T-cell (primary cell): Measurements from ENCODE around the gene PRKN. TPM values are rescaled to one million over a fixed set of nuclear protein-coding genes. Genes with fewer than 3 reads are reported as not detected.

Source experiments
- ATAC-seq, 4 experiments: fragments of 200-7000 bp in 3 of 4; fragments of 150-1000 bp in 1 of 4; cut with Tn5 transposase; replicated peaks in 1 of 4; 1 replicate in 3 of 4; 2 replicates in 1 of 4; pipeline ENCODE4 v1.10.0; 2021; ENCODE audit warnings: moderate library complexity in 3 of 4, mild to moderate bottlenecking in 2 of 4, moderate number of reproducible peaks in 1 of 4
- CTCF ChIA-PET, 2 donors: fragments of 300-600 bp; sonication (Branson Sonifier 250); formaldehyde crosslinking; loops; one replicate each; lab custom pipeline; 2022; ENCODE audit warnings: antibody characterized with exemption in 2 of 2; lab: Charles Lee
- POLR2A ChIA-PET, 2 donors: fragments of 300-600 bp; sonication (Branson Sonifier 250); formaldehyde crosslinking; loops; one replicate each; lab custom pipeline; 2022; ENCODE audit warnings: antibody characterized with exemption in 2 of 2; lab: Charles Lee
- DNase-seq, 35 experiments: peaks; one replicate each; pipeline versions ENCODE4 v3.0.0 to v3.0.0-alpha.2; 2013 to 2023
- H3K27ac ChIP-seq: one replicate; pipeline ENCODE4 v1.5.1; 2013; ENCODE audit warnings: low read length
- H3K27me3 ChIP-seq, 2 experiments: replicated peaks in 1 of 2; 1 replicate in 1 of 2; 2 replicates in 1 of 2; pipeline versions ENCODE4 v1.6.1 to v1.7.0; 2013; ENCODE audit warnings: low read length in 1 of 2, mixed read lengths in 1 of 2; ENCODE audit not compliant: control insufficient read depth in 2 of 2, insufficient read depth in 2 of 2; ENCODE audit errors: extremely low read depth in 1 of 2
- H3K36me3 ChIP-seq, 2 donors: 1 replicate in 1 of 2; 2 replicates in 1 of 2; pipeline versions ENCODE4 v1.6.1 to v1.7.0; 2013; ENCODE audit warnings: low read length in 1 of 2; ENCODE audit not compliant: control insufficient read depth in 2 of 2, insufficient read depth in 1 of 2; ENCODE audit errors: extremely low read depth in 1 of 2
- H3K4me1 ChIP-seq, 2 experiments: 1 replicate in 1 of 2; 2 replicates in 1 of 2; pipeline versions ENCODE4 v1.6.1 to v1.7.0; 2013; ENCODE audit warnings: low read length in 2 of 2, mixed read lengths in 1 of 2; ENCODE audit not compliant: insufficient read depth in 2 of 2, control insufficient read depth in 1 of 2; ENCODE audit errors: extremely low read depth in 1 of 2
- H3K4me3 ChIP-seq, 2 donors: 1 replicate in 1 of 2; 2 replicates in 1 of 2; pipeline versions ENCODE4 v1.5.1 to v1.7.0; 2013; ENCODE audit warnings: mild to moderate bottlenecking in 2 of 2, low read length in 1 of 2, moderate library complexity in 1 of 2; ENCODE audit not compliant: control insufficient read depth in 1 of 2; ENCODE audit errors: extremely low read depth in 1 of 2
- H3K9me3 ChIP-seq: 2 replicates; pipeline ENCODE4 v1.7.0; 2013
- H3K27ac Mint-ChIP-seq, 2 donors: one replicate each; pipeline ENCODE4 v1.8.0; 2020 to 2021; ENCODE audit warnings: mild to moderate bottlenecking in 2 of 2, mixed read lengths in 2 of 2
- H3K27me3 Mint-ChIP-seq, 2 donors: one replicate each; pipeline ENCODE4 v1.8.0; 2021 to 2022; ENCODE audit warnings: mixed read lengths in 2 of 2
- H3K36me3 Mint-ChIP-seq: one replicate; pipeline ENCODE4 v1.8.0; 2021; ENCODE audit warnings: mixed read lengths
- H3K4me1 Mint-ChIP-seq, 3 donors: one replicate each; pipeline ENCODE4 v1.8.0; 2020 to 2022; ENCODE audit warnings: mixed read lengths in 3 of 3, mild to moderate bottlenecking in 1 of 3
- H3K4me3 Mint-ChIP-seq, 3 donors: one replicate each; pipeline ENCODE4 v1.8.0; 2020 to 2022; ENCODE audit warnings: mild to moderate bottlenecking in 3 of 3, mixed read lengths in 3 of 3, moderate library complexity in 3 of 3
- H3K9me3 Mint-ChIP-seq, 3 donors: one replicate each; pipeline ENCODE4 v1.8.0; 2020 to 2022; ENCODE audit warnings: mixed read lengths in 3 of 3
- WGBS: methylation state at CpG from one replicate; pipeline ENCODE4 v1.1.5; 2013; ENCODE audit warnings: missing lambda C conversion rate; ENCODE audit not compliant: insufficient coverage; 5-methylcytosine and 5-hydroxymethylcytosine counted together
- total RNA-seq, 35 experiments: library from RNA in 6 of 35; stranded (reverse) in 6 of 35; fragments of 120-200 nt in 1 of 35; gene quantifications; one replicate each; pipeline versions ENCODE4 v1.2.1 to v1.2.4 and lab custom pipeline; 2013 to 2026

PRKN gene
- total RNA-seq, 5 donors from 2014 or later (not counting 1 experiment from before 2014, with no cell fraction given), result 3.4 to 7.7 (median 6.1) TPM

- H3K9me3 Mint-ChIP-seq, result no peaks in the 10 kb centered on the region
- H3K27me3 Mint-ChIP-seq, result no peaks in the 10 kb centered on the region
- Histone ChIP-seq H3K36me3 (no peaks in the 10 kb centered on the region), H3K27me3 (no peaks in the 10 kb centered on the region), H3K27ac (no peak overlapping the region), H3K4me1 (no peaks in the 10 kb centered on the region), H3K9me3 (no peaks in the 10 kb centered on the region), H3K4me3 (no peak overlapping the region)
- H3K4me1 Mint-ChIP-seq, result no peaks in the 10 kb centered on the region
- no CpG with 5 or more reads among the region's 2 CpGs for WGBS
- no peak for DNase-seq
- ATAC-seq, result no peak
- ChIA-PET CTCF (no interaction called here), POLR2A (no interaction called here)
- no peak overlapping the region for H3K4me3 Mint-ChIP-seq
- H3K27ac Mint-ChIP-seq, result no peak overlapping the region
- peaks cover 3% of the 10 kb centered on the region for H3K36me3 Mint-ChIP-seq
These were observed 87.6 kb downstream of the PRKN start for GRCh38 chr6:162639951-162640350.

GRCh38 chr6:162638931-162639574 lies 88.5 kb downstream of the PRKN start:
- H3K9me3 ChIP-seq, result no peaks in the 10 kb centered on the region
- ATAC-seq (no peak), DNase-seq (no peak)
- CTCF ChIA-PET, result no interaction called here
- H3K4me1 ChIP-seq, result no peaks in the 10 kb centered on the region
- WGBS, result 61% methylated on average over 3 of the region's 7 CpGs
- Mint-ChIP-seq H3K27ac (no peak overlapping the region), H3K36me3 (peaks cover 3% of the 10 kb centered on the region), H3K4me3 (no peak overlapping the region), H3K9me3 (no peaks in the 10 kb centered on the region), H3K27me3 (no peaks in the 10 kb centered on the region), H3K4me1 (no peaks in the 10 kb centered on the region)
- no peak overlapping the region for H3K27ac ChIP-seq
- H3K4me3 ChIP-seq, result no peak overlapping the region
- POLR2A ChIA-PET, result interaction anchor here in 1 of 2 donors (0.5 kb wide), 1 partner anchor 12 kb away, joined by 6 read pairs; no protein-coding TSS in a partner anchor
- no peaks in the 10 kb centered on the region for H3K36me3 ChIP-seq
- H3K27me3 ChIP-seq, result no peaks in the 10 kb centered on the region

- no peaks in the 10 kb centered on the region for H3K4me1 Mint-ChIP-seq
- H3K27me3 Mint-ChIP-seq, result no peaks in the 10 kb centered on the region
- H3K9me3 ChIP-seq, result no peaks in the 10 kb centered on the region
- H3K4me1 ChIP-seq, result no peaks in the 10 kb centered on the region
- H3K27me3 ChIP-seq, result no peaks in the 10 kb centered on the region
- H3K27ac Mint-ChIP-seq, result no peak overlapping the region
- H3K9me3 Mint-ChIP-seq, result peaks cover 0 to 1% (median 0%) of the 10 kb centered on the region in 3 donors
- H3K36me3 ChIP-seq, result no peaks in the 10 kb centered on the region
- no peak overlapping the region for H3K4me3 ChIP-seq
- ChIA-PET CTCF (interaction anchor here in 1 of 2 donors (0.7 kb wide), 1 partner anchor 143 kb away, joined by 4 read pairs; no protein-coding TSS in a partner anchor), POLR2A (no interaction called here)
- ATAC-seq, result no peak
- no peak for DNase-seq
- 73% methylated on average over 2 of the region's 2 CpGs for WGBS
- H3K4me3 Mint-ChIP-seq, result no peak overlapping the region
- H3K36me3 Mint-ChIP-seq, result peaks cover 4% of the 10 kb centered on the region
- no peak overlapping the region for H3K27ac ChIP-seq
These were observed 90.2 kb downstream of the PRKN start for GRCh38 chr6:162637317-162637716.

GRCh38 chr6:162636167-162636566 lies 91.4 kb downstream of the PRKN start:
- Histone ChIP-seq H3K27me3 (no peaks in the 10 kb centered on the region), H3K9me3 (no peaks in the 10 kb centered on the region), H3K27ac (no peak overlapping the region), H3K36me3 (no peaks in the 10 kb centered on the region), H3K4me3 (no peak overlapping the region), H3K4me1 (no peaks in the 10 kb centered on the region)
- H3K27me3 Mint-ChIP-seq, result no peaks in the 10 kb centered on the region
- DNase-seq, result no peak
- peaks cover 0 to 6% (median 5%) of the 10 kb centered on the region in 3 donors for H3K9me3 Mint-ChIP-seq
- peaks cover 13% of the 10 kb centered on the region for H3K36me3 Mint-ChIP-seq
- no peak for ATAC-seq
- no peak overlapping the region for H3K27ac Mint-ChIP-seq
- CTCF ChIA-PET, result no interaction called here
- H3K4me1 Mint-ChIP-seq, result no peaks in the 10 kb centered on the region
- POLR2A ChIA-PET, result interaction anchor here in 1 of 2 donors (0.7 kb wide), 1 partner anchor 270 kb away, joined by 4 read pairs; no protein-coding TSS in a partner anchor
- no peak overlapping the region for H3K4me3 Mint-ChIP-seq

- ChIA-PET CTCF (no interaction called here), POLR2A (no interaction called here)
- Histone ChIP-seq H3K9me3 (no peaks in the 10 kb centered on the region), H3K4me3 (no peak overlapping the region), H3K36me3 (no peaks in the 10 kb centered on the region), H3K27ac (no peak overlapping the region), H3K4me1 (no peaks in the 10 kb centered on the region), H3K27me3 (no peaks in the 10 kb centered on the region)
- DNase-seq (no peak), ATAC-seq (no peak)
- no peaks in the 10 kb centered on the region for H3K27me3 Mint-ChIP-seq
- H3K27ac Mint-ChIP-seq, result no peak overlapping the region
- no peaks in the 10 kb centered on the region for H3K4me1 Mint-ChIP-seq
- no peak overlapping the region for H3K4me3 Mint-ChIP-seq
- peaks cover 15% of the 10 kb centered on the region for H3K36me3 Mint-ChIP-seq
- H3K9me3 Mint-ChIP-seq, result peaks cover 10 to 17% (median 13%) of the 10 kb centered on the region in 3 donors
These were observed 96.0 kb downstream of the PRKN start for GRCh38 chr6:162631546-162631945.

GRCh38 chr6:162630069-162630468 lies 97.5 kb downstream of the PRKN start:
- WGBS, result no CpG with 5 or more reads among the region's 5 CpGs
- Histone ChIP-seq H3K4me3 (no peak overlapping the region), H3K27me3 (no peaks in the 10 kb centered on the region), H3K9me3 (no peaks in the 10 kb centered on the region), H3K36me3 (no peaks in the 10 kb centered on the region), H3K27ac (no peak overlapping the region), H3K4me1 (no peaks in the 10 kb centered on the region)
- Mint-ChIP-seq H3K36me3 (peaks cover 19% of the 10 kb centered on the region), H3K27me3 (no peaks in the 10 kb centered on the region), H3K4me1 (no peaks in the 10 kb centered on the region), H3K9me3 (peaks cover 10 to 17% (median 13%) of the 10 kb centered on the region in 3 donors), H3K27ac (no peak overlapping the region), H3K4me3 (no peak overlapping the region)
- DNase-seq (no peak), ATAC-seq (no peak)
- ChIA-PET CTCF (no interaction called here), POLR2A (no interaction called here)
